Liver (tissue), 3 donors: ENCODE data around the gene FUS.
"Not testable (repeated sequence)": the region's sequence is repeated elsewhere in the genome, so short reads cannot be mapped to it uniquely, and the experiment has no call there.

Experiments
- CTCF ChIP-seq: fragments of 150-350 bp; IDR thresholded peaks from 2 replicates; pipeline ENCODE4 v1.5.1; 2017; ENCODE audit warnings: improper control_type of control experiment, low read depth, low read length; ENCODE audit not compliant: missing input control
- TAF1 ChIP-seq: conservative IDR thresholded peaks from 2 replicates; pipeline ENCODE4 v1.6.1; 2016; ENCODE audit warnings: antibody characterized with exemption, mild to moderate bottlenecking
- YY1 ChIP-seq: IDR thresholded peaks from 2 replicates; pipeline ENCODE4 v1.6.1; 2016; ENCODE audit warnings: antibody characterized with exemption, mild to moderate bottlenecking
- donor health status: healthy.
- donor health status: healthy.

- not testable (repeated sequence) for TF ChIP-seq TAF1, CTCF, YY1
Observed at GRCh38 chr16:31195861-31196260, 15.9 kb downstream of the FUS start.
